ENCODE data around the gene COQ8A. TPM values are rescaled to one million over a fixed set of nuclear protein-coding genes. Genes with fewer than 3 reads are reported as not detected.

COQ8A gene
- total RNA-seq, 1 donor from 2014 or later: 8.2 TPM

DNA sequence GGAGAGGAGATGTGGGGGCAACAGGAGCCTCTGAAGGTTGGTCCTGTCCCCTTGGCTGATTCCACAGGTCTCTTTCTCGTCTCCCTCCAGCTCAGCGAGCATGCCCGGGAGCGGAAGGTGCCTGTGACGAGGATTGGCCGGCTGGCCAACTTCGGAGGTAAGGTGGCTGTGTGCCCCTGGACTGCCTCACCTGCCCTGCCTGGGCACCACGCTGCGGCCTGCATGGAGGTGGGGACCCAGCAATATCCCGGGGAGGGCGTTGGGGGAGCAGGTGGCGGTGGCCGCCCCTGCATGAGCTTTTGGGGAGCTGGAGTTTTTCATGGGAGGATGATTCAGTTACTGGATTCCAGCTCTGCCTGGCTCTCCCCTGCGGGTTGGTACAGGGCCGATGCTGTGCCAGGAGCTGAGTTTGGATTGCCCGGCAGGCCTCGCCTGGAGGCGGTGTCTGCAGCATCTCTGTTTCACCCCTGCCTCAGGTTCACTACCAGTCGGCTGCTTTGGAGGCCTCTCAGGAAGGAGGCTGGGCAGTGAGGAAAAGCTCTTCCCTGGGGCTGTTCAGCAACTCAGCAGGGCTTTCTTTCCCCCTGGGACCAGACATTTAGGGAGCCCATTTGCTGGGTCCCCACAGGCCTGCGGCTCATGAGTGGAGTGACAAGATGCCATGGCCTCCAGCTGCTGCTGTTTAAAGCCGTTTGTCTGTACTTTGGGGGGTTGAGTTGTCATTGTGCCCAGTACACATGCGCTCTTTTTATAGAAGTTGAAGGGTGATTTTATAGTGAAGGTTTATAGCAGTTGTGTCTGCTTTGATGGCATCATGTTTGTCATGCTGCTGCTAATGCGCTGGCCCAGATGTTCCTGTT lies 25.7 kb downstream of the COQ8A start:
- TF ChIP-seq, protein P1, sequence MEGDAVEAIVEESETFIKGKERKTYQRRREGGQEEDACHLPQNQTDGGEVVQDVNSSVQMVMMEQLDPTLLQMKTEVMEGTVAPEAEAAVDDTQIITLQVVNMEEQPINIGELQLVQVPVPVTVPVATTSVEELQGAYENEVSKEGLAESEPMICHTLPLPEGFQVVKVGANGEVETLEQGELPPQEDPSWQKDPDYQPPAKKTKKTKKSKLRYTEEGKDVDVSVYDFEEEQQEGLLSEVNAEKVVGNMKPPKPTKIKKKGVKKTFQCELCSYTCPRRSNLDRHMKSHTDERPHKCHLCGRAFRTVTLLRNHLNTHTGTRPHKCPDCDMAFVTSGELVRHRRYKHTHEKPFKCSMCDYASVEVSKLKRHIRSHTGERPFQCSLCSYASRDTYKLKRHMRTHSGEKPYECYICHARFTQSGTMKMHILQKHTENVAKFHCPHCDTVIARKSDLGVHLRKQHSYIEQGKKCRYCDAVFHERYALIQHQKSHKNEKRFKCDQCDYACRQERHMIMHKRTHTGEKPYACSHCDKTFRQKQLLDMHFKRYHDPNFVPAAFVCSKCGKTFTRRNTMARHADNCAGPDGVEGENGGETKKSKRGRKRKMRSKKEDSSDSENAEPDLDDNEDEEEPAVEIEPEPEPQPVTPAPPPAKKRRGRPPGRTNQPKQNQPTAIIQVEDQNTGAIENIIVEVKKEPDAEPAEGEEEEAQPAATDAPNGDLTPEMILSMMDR (conservative IDR thresholded peaks at IDR 0.05): no peak
- Mint-ChIP-seq H3K4me1 (no peaks in the 10 kb centered on the region), H3K27me3 (ENCODE audit: low read depth) (no peaks in the 10 kb centered on the region), H3K9me3 (no peaks in the 10 kb centered on the region), H3K36me3 (ENCODE audit: low read depth) (no peaks in the 10 kb centered on the region), H3K27ac (ENCODE audit: unreplicated experiment) (no peak overlapping the region), H3K4me3 (no peak overlapping the region)
- DNase-seq (ENCODE audit: low read depth, low spot score): no peak

DNA sequence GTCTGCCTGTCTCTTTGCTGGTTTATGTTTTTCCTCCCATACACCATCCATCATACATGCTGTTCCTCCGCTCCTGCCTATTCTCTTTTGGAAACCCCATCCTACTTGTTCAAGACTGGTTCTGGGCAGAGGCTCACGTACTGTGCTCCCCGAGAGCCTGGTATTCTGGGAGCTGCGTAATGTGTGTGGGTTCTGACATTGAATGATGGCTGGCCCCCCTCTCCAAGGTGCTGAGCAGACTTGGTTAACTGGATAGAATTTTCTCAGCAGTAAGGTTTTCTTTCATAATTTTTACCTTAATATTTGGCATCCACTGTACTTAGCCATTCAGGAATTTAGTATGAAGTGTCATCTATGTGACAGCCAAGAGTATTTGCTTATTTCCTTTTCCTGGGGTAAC lies 26.6 kb downstream of the COQ8A start:
- no peaks in the 10 kb centered on the region for H3K27me3 Mint-ChIP-seq (ENCODE audit: low read depth)
- no peak overlapping the region for H3K4me3 Mint-ChIP-seq
- DNase-seq (ENCODE audit: low read depth, low spot score): no peak
- no peaks in the 10 kb centered on the region for H3K4me1 Mint-ChIP-seq
- peaks cover 1% of the 10 kb centered on the region for H3K9me3 Mint-ChIP-seq
- H3K27ac Mint-ChIP-seq (ENCODE audit: unreplicated experiment): no peak overlapping the region
- peaks cover 1% of the 10 kb centered on the region for H3K36me3 Mint-ChIP-seq (ENCODE audit: low read depth)
- TF ChIP-seq, protein P1 (conservative IDR thresholded peaks at IDR 0.05): no peak

DNA sequence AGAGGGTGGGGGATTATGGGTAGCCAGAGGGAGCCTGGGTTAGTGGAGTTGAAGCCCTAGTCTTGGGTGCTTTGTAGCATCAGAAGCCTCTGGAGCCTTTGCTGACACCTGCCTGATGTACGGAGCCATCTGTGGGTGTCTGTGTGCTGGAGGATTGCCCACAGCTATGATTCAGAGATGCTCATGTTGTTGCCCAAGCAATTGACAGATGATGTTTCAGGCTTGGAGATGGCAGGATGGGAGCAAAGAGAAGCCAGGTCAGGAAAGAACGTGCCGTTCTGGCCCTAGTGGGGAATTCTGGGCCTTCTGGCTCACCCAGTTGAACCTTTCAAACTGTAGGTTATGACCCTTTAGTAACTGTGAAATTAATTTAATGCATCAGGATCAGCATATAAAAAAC lies 27.6 kb downstream of the COQ8A start:
- Mint-ChIP-seq H3K36me3 (ENCODE audit: low read depth) (peaks cover 6% of the 10 kb centered on the region), H3K4me1 (no peaks in the 10 kb centered on the region), H3K27ac (ENCODE audit: unreplicated experiment) (no peak overlapping the region), H3K27me3 (ENCODE audit: low read depth) (peaks cover 2% of the 10 kb centered on the region), H3K9me3 (peaks cover 6% of the 10 kb centered on the region), H3K4me3 (no peak overlapping the region)
- no peak for DNase-seq (ENCODE audit: low read depth, low spot score)
- TF ChIP-seq, protein P1 (conservative IDR thresholded peaks at IDR 0.05): no peak

DNA sequence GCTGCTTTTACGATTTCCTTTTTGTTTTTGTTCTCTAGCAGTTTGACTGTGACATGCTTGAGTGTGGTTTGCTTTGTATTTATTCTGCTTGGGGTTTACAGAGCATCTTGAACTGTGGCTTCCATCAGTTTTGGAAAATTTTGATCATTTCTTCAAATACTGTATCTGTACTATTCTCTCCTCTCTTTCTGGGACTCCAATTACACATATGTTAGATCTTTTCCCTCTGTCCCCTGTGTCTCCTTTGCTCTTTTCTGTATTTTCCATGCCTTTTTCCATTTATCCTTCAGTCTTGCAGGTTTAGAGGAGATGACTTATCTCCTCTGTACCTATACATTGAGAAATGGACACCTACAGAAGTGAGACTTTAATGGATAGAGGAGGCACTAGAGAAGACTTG lies 31.7 kb downstream of the COQ8A start:
- H3K27ac Mint-ChIP-seq (ENCODE audit: unreplicated experiment): no peak overlapping the region
- H3K36me3 Mint-ChIP-seq (ENCODE audit: low read depth): peaks cover 6% of the 10 kb centered on the region

DNA sequence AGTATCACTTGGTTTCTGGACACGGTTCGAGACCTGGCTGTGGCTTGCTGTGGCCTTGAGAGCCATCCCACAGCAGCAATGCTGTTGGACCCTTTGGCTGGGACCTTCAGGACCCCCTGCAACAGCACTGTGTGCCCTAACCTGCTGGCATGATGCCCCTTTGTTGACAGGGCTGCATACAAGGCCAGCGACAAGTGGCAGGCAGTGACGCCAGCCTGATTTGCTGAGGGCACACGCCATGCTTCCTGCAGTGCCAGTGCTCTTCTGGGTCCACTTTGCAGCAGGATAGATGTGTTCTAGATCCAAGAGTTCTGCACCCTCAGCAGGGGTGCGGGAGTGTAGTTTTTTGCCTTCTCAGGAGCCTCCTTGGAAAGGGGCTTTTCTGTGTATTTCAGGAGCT lies 32.8 kb downstream of the COQ8A start:
- no peak overlapping the region for H3K4me3 Mint-ChIP-seq
- peaks cover 6% of the 10 kb centered on the region for H3K9me3 Mint-ChIP-seq
- no peak overlapping the region for H3K27ac Mint-ChIP-seq (ENCODE audit: unreplicated experiment)
- peaks cover 19% of the 10 kb centered on the region for H3K4me1 Mint-ChIP-seq
- peaks cover 6% of the 10 kb centered on the region for H3K36me3 Mint-ChIP-seq (ENCODE audit: low read depth)
- peaks cover 28% of the 10 kb centered on the region for H3K27me3 Mint-ChIP-seq (ENCODE audit: low read depth)
- TF ChIP-seq, protein P1 (conservative IDR thresholded peaks at IDR 0.05): no peak
- DNase-seq (ENCODE audit: low read depth, low spot score): no peak

More for the DNA sequence above, 31.7 kb downstream of the COQ8A start:
- H3K9me3 Mint-ChIP-seq: peaks cover 6% of the 10 kb centered on the region
- H3K27me3 Mint-ChIP-seq (ENCODE audit: low read depth): peaks cover 25% of the 10 kb centered on the region
- H3K4me3 Mint-ChIP-seq: no peak overlapping the region
- peaks cover 19% of the 10 kb centered on the region for H3K4me1 Mint-ChIP-seq
- DNase-seq (ENCODE audit: low read depth, low spot score): no peak
- TF ChIP-seq, protein P1 (conservative IDR thresholded peaks at IDR 0.05): no peak

Measured in neural crest cell (in vitro differentiated cells).